Measurements from ENCODE around the gene TCEAL1. TPM values are rescaled to one million over a fixed set of nuclear protein-coding genes. Genes with fewer than 3 reads are reported as not detected.
"Not testable (repeated sequence)": the region's sequence is repeated elsewhere in the genome, so short reads cannot be mapped to it uniquely, and the experiment has no call there.

The TCEAL1 gene
- total RNA-seq, 1 donor from 2014 or later = 4.2 TPM

DNA sequence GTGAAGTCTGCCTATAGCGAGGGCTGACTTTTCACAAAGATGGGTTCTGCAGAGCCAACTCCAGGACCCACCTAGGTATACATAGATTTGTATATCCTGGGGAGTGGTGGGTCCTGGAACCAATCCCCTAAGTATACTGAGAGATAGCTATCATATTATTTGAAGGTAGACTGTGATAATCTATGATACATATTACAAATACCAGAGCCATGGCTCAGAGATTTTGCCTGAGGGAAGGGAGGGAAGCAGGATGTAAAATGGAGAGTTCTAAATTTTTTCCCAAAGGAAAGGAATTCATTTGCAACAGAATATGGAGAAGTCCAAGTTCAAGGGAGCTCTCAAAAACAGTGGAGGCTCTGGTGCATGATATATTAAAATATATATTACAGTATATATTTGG, 13.8 kb upstream of the TCEAL1 start:
- no peak for DNase-seq (ENCODE audit: low spot score)
- no peaks in the 10 kb centered on the region for H3K36me3 Mint-ChIP-seq (ENCODE audit: low read depth)
- no peak overlapping the region for H3K4me3 Mint-ChIP-seq (ENCODE audit: low read depth)
- no peak overlapping the region for H3K27ac Mint-ChIP-seq
- H3K9me3 Mint-ChIP-seq = no peaks in the 10 kb centered on the region
- H3K4me1 Mint-ChIP-seq (ENCODE audit: low read depth) = no peaks in the 10 kb centered on the region
- intact Hi-C loops (cut with micrococcal nuclease) = no loop called here
- peaks cover 2% of the 10 kb centered on the region for H3K27me3 Mint-ChIP-seq (ENCODE audit: low read depth)

DNA sequence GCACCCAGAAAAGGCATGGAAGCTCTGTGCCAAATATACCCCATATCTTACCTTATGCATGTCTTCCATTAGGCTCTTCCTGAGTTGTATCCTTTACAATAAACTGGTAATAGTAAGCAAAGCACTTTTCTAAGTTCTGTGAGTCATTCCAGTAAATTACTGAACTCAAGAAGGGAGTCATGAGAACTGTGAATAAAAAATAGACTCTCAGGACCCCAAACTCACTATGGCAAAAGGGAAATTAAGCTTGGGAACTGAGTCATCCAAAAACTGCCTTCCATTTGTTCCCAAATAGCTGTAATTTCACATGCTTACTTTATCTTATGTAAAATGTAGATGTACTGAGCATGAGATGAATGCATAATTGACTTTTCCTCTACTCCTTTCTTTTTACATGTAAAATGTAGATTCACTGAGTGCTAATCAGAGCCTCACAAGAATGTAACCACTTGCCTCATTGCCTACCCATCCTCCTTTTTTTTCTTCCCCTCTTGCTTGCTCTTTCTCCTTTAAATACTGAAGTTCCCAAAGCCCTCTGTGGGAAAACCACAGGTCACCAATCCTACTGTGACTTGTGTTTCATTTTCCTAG, 12.9 kb upstream of the TCEAL1 start:
- H3K27me3 Mint-ChIP-seq (ENCODE audit: low read depth) = peaks cover 2% of the 10 kb centered on the region

DNA sequence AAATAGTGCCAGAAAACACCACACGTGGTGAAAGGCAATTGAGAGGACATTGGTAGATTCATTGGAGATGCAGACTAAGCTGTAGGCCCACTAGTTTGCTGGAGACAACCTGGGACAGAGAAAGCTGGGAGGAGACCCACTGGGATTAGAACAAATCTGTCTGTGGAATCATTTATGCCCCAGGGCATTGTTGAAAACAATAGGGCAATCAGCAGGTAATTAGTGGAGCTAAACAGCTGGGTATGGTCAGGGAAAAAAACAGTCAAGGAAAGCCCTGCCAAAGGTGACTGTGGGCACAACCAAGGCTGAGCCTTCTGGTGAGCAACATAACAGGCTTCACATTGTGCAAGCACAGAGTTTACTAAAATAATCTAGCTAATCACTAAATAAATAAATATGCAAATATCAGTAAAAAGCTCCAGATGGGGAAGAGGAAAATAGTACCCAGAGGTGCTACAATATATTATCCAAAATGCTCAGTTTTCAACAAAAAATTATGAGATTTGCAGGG, 12.0 kb upstream of the TCEAL1 start:
- peaks cover 2% of the 10 kb centered on the region for H3K27me3 Mint-ChIP-seq (ENCODE audit: low read depth)
- H3K27ac Mint-ChIP-seq = no peak overlapping the region
- H3K4me1 Mint-ChIP-seq (ENCODE audit: low read depth) = no peaks in the 10 kb centered on the region
- H3K36me3 Mint-ChIP-seq (ENCODE audit: low read depth) = no peaks in the 10 kb centered on the region
- no peak overlapping the region for H3K4me3 Mint-ChIP-seq (ENCODE audit: low read depth)
- DNase-seq (ENCODE audit: low spot score) = no peak
- no peaks in the 10 kb centered on the region for H3K9me3 Mint-ChIP-seq
- intact Hi-C loops (cut with micrococcal nuclease) = no loop called here

More for the DNA sequence above, 12.9 kb upstream of the TCEAL1 start:
- Mint-ChIP-seq H3K9me3 (no peaks in the 10 kb centered on the region), H3K27ac (no peak overlapping the region), H3K4me1 (ENCODE audit: low read depth) (no peaks in the 10 kb centered on the region), H3K36me3 (ENCODE audit: low read depth) (no peaks in the 10 kb centered on the region), H3K4me3 (ENCODE audit: low read depth) (no peak overlapping the region)
- intact Hi-C loops (cut with micrococcal nuclease) = no loop called here
- DNase-seq (ENCODE audit: low spot score) = no peak

DNA sequence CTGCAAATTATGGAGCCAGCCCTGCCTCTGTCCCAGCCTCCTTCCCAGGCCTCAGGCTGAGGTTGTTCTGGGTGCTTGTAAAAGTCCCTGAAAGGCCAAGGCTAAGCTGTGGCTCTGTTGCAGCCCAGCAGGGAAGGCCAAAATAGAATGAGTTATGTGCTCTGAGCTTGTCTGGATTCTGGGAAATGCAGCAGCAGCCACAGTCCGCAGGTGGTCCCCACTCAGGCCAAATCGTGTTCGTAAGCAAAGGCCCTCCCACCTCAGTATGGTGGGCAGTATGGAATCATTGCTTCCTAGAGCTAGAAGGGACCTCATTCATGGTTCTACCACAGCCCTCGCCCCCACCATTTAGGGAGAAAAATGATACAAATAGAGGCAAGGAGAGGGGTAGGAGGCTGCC, 4.7 kb upstream of the TCEAL1 start:
- intact Hi-C loops (cut with micrococcal nuclease) = no loop called here
- no peaks in the 10 kb centered on the region for H3K9me3 Mint-ChIP-seq
- no peaks in the 10 kb centered on the region for H3K36me3 Mint-ChIP-seq (ENCODE audit: low read depth)
- no peak overlapping the region for H3K4me3 Mint-ChIP-seq (ENCODE audit: low read depth)
- DNase-seq (ENCODE audit: low spot score) = no peak
- H3K4me1 Mint-ChIP-seq (ENCODE audit: low read depth) = peaks cover 13% of the 10 kb centered on the region
- no peaks in the 10 kb centered on the region for H3K27me3 Mint-ChIP-seq (ENCODE audit: low read depth)
- H3K27ac Mint-ChIP-seq = no peak overlapping the region

DNA sequence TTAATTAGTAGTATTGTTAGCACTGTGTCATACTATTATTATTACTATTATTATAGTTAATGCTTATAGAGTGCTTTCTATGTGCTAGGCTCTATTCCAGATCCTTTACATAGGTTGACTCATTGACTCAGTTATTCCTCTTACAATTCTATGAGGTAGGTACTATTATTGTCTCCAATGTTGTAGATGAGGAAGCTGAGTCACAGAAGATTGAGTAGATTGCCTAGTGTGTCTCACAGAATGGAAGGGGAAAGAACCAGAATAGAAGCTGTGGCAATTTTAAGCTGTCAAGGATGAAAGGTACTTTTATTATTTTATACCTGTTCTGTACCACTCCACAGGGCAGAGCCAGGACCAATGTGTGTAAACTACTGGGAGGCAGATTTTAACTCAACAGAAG, 1.9 kb upstream of the TCEAL1 start:
- DNase-seq (ENCODE audit: low spot score) = no peak
- intact Hi-C loops (cut with micrococcal nuclease) = loop anchor here (5.0 kb wide), 1 partner anchor 60 kb away; the partner anchor contains the start of gene MORF4L2
- H3K4me1 Mint-ChIP-seq (ENCODE audit: low read depth) = peaks cover 18% of the 10 kb centered on the region
- no peaks in the 10 kb centered on the region for H3K27me3 Mint-ChIP-seq (ENCODE audit: low read depth)
- no peak overlapping the region for H3K27ac Mint-ChIP-seq
- no peak overlapping the region for H3K4me3 Mint-ChIP-seq (ENCODE audit: low read depth)
- H3K9me3 Mint-ChIP-seq = no peaks in the 10 kb centered on the region
- H3K36me3 Mint-ChIP-seq (ENCODE audit: low read depth) = peaks cover 3% of the 10 kb centered on the region

DNA sequence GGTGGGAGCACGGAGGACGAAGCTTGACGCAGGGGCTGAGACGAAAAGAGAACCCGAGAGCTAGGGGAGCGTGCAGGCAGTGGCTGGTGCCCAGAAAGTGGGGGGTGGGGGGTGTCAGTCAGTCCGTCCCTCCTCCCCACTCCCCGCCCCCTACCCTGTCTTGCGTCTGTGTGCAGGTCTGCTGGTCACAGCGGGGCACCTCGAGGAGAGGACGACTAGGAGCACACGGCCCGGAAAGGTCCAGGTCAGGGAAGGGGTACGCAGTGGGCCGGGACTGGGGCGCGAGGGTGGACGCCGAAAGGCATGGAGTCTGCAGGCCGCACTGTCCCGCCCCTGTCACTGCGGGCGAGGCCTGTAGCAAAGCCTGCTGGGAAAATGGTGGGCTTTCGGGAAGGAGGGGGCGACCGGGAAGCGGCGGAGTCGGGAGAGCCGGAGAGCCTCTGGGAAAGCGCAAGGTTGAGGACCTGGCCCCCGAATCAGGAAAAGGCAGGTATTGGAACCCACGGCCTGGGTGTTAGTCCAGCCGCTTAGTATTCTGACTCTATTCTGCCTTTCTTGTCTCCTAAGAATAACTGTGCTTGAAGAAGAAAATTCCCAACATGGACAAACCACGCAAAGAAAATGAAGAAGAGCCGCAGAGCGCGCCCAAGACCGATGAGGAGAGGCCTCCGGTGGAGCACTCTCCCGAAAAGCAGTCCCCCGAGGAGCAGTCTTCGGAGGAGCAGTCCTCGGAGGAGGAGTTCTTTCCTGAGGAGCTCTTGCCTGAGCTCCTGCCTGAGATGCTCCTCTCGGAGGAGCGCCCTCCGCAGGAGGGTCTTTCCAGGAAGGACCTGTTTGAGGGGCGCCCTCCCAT, 769 bp downstream of the TCEAL1 start:
- Mint-ChIP-seq H3K4me3 (ENCODE audit: low read depth) (peak overlapping the region; percentile 84), H3K4me1 (ENCODE audit: low read depth) (peaks cover 18% of the 10 kb centered on the region), H3K27ac (peak overlapping the region; percentile 39), H3K36me3 (ENCODE audit: low read depth) (peaks cover 3% of the 10 kb centered on the region), H3K9me3 (no peaks in the 10 kb centered on the region), H3K27me3 (ENCODE audit: low read depth) (no peaks in the 10 kb centered on the region)
- intact Hi-C loops (cut with micrococcal nuclease) = loop anchor here (5.0 kb wide), 1 partner anchor 58 kb away; the partner anchor contains the start of gene MORF4L2
- DNase-seq (ENCODE audit: low spot score) = no peak

DNA sequence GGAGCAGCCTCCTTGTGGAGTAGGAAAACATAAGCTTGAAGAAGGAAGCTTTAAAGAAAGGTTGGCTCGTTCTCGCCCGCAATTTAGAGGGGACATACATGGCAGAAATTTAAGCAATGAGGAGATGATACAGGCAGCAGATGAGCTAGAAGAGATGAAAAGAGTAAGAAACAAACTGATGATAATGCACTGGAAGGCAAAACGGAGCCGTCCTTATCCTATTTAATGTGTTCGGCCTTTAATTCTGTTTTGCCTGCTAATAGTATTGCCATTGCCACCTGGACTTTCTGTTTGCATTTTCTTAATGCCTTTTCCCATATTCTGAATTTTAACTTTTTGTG, 1.4 kb downstream of the TCEAL1 start:
- DNase-seq (ENCODE audit: low spot score) = no peak
- Mint-ChIP-seq H3K27ac (no peak overlapping the region), H3K4me3 (ENCODE audit: low read depth) (peak overlapping the region; percentile 84), H3K27me3 (ENCODE audit: low read depth) (no peaks in the 10 kb centered on the region), H3K9me3 (no peaks in the 10 kb centered on the region), H3K4me1 (ENCODE audit: low read depth) (peaks cover 18% of the 10 kb centered on the region), H3K36me3 (ENCODE audit: low read depth) (peaks cover 3% of the 10 kb centered on the region)
- intact Hi-C loops (cut with micrococcal nuclease) = no loop called here

DNA sequence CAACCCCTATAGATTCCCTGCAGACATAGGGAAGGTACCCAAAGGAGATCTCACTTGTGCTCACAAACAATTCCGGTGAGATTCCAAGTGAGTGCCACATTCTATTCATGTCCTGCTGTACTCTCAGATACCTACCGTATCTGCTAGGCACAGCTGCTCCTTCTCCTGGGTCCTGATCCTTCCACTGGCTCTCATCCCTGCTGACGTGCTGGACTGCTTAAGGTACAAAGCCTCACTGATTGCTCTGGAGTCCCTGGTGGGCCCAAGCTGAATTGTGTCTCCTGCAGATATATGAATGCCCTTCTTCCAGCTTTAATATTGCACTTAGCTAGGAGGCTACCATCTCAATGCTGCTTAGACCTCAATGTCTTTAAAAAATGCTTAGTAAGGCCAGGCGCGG, 2.4 kb downstream of the TCEAL1 start:
- Mint-ChIP-seq H3K36me3 (ENCODE audit: low read depth) (peaks cover 3% of the 10 kb centered on the region), H3K27me3 (ENCODE audit: low read depth) (no peaks in the 10 kb centered on the region), H3K4me3 (ENCODE audit: low read depth) (no peak overlapping the region), H3K27ac (no peak overlapping the region), H3K4me1 (ENCODE audit: low read depth) (peaks cover 18% of the 10 kb centered on the region), H3K9me3 (no peaks in the 10 kb centered on the region)
- DNase-seq (ENCODE audit: low spot score) = no peak
- intact Hi-C loops (cut with micrococcal nuclease) = no loop called here

DNA sequence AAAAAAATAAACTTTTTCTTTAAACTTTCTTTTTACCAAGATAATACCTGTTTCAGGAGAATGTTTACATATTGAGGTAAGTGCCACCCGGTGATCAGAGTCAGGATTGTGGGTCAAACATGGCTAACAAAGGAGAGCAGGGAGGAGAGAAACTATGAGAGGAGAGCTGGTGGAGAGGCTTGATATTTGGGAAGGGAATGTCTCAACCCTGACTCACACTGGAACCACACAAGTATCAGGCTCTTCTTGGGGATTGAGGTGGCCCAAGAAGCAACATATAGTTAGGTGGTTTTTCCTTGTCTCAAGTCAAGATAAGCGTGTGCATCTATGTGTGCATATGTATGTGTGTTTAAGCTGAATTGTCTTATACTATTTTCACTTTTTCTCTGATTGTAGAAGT, 6.7 kb downstream of the TCEAL1 start:
- Mint-ChIP-seq H3K9me3 (no peaks in the 10 kb centered on the region), H3K27ac (no peak overlapping the region), H3K36me3 (ENCODE audit: low read depth) (no peaks in the 10 kb centered on the region), H3K27me3 (ENCODE audit: low read depth) (no peaks in the 10 kb centered on the region), H3K4me3 (ENCODE audit: low read depth) (no peak overlapping the region), H3K4me1 (ENCODE audit: low read depth) (no peaks in the 10 kb centered on the region)
- intact Hi-C loops (cut with micrococcal nuclease) = no loop called here
- DNase-seq (ENCODE audit: low spot score) = no peak

DNA sequence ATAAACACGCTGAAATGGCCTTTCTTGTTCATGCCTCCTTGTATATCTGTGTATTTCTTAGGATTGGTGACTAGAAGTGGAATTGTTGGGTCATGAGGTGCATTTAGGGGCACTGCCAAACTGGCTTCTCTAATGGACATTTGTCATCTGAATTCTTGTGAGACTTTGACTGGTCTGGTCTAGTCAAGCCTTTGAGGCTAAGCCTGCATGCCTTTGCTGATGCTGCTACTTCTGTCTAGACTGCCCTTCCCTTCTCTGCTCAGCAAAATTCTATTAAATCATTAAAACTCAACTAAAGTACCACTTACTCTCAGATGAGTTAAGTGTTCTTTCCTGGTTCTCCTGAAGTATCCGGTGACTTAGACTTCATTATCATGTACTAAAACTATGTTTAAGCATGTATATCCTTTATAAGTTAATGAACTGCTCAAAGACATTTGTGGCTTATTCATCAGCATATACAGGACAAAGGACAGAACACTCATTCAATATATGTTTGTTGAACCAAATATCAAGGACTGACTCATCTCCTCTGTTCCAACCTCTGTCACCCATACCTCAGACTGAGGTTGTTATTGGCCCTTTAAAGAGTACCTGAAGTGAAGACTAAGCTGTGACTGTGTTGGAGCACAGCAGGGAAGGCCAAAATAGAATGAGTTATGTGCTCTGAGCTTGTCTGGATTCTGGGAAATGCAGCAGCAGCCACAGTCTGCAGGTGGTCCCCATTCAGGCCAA, 9.0 kb downstream of the TCEAL1 start:
- Mint-ChIP-seq H3K36me3 (ENCODE audit: low read depth) (no peaks in the 10 kb centered on the region), H3K4me1 (ENCODE audit: low read depth) (no peaks in the 10 kb centered on the region), H3K9me3 (no peaks in the 10 kb centered on the region), H3K27me3 (ENCODE audit: low read depth) (no peaks in the 10 kb centered on the region), H3K27ac (no peak overlapping the region), H3K4me3 (ENCODE audit: low read depth) (no peak overlapping the region)
- intact Hi-C loops (cut with micrococcal nuclease) = no loop called here
- no peak for DNase-seq (ENCODE audit: low spot score)

DNA sequence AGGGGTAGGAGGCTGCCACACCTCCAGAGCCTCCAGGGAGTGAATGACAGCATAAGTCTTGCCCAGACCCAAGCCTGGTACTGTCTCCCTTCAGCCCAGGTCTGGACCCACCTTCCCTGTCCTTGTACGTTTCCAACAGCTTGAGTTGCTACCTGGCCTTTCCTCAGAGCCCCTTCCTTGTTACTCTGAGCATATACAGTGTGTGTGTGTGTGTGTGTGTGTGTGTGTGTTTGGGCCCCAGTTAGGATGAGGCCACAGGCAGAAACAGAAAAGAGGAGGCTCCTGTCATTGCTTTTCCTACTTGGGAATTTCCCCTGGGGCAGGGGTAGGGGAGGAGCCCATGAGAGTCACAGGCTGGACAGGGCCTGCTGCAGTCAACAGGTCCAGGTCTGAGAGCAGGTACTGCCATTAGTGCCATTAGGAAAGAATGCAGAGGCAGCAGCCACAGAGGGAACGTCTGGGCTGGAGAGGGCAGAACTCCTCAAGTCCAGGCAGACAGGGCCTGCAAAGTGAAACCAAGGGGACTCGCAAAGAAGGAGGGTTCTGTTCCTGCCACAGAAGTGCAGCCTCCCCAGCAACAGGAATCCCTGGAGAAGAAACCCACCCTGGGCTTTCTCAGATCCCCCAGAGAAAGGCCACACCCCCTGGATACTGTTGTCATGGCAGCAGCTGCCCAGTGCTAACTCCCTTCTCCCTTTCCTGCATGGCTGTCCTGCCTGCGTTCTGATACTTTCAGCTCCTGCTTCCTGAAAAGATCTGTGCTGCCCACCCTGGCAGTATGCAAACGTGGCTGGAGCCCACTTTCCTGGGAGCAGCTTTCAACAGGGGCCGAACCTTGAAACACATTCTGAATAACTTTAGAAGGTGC, 9.9 kb downstream of the TCEAL1 start:
- H3K27ac Mint-ChIP-seq; DNase-seq (ENCODE audit: low spot score); intact Hi-C loops (cut with micrococcal nuclease); H3K4me3 Mint-ChIP-seq (ENCODE audit: low read depth); H3K36me3 Mint-ChIP-seq (ENCODE audit: low read depth); H3K4me1 Mint-ChIP-seq (ENCODE audit: low read depth); H3K27me3 Mint-ChIP-seq (ENCODE audit: low read depth); H3K9me3 Mint-ChIP-seq: not testable (repeated sequence)

DNA sequence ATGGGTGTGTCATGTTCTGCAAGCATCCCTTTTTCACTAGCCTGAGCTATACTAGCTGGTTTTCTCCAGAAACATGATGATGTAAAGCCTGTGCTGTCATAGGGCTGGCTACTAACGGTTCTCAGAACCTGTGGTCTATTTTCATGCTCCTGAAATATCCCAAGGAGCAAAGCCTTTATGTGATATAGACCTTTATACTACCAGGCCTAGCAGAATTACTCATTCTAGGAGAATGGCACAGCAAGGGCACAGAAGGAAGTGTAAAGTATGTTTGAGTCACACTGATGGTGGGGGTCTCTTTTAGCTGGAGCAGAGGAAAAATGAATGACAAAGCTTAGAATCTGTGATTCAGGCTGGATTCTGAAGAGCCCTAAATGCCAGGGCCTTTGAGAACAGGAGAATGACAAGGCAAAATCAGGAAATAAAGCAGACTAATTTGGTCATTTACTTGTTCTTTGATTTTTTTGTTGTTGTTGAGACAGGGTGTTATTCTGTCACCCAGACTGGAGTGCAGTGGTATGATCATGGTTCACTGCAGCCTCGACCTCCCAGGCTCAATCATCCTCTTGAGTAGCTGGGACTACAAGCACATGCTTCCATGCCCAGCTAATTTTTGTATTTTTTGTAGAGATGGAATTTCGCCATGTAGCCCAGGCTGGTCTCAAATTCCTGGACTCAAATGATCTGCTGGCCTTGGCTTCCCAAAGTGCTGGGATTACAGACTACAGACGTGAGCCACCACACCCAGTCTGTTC, 11.8 kb downstream of the TCEAL1 start:
- H3K36me3 Mint-ChIP-seq (ENCODE audit: low read depth) = no peaks in the 10 kb centered on the region
- no peak overlapping the region for H3K27ac Mint-ChIP-seq
- no peaks in the 10 kb centered on the region for H3K9me3 Mint-ChIP-seq
- H3K27me3 Mint-ChIP-seq (ENCODE audit: low read depth) = peaks cover 8% of the 10 kb centered on the region
- no peak for DNase-seq (ENCODE audit: low spot score)
- intact Hi-C loops (cut with micrococcal nuclease) = no loop called here
- H3K4me3 Mint-ChIP-seq (ENCODE audit: low read depth) = no peak overlapping the region
- H3K4me1 Mint-ChIP-seq (ENCODE audit: low read depth) = no peaks in the 10 kb centered on the region
